IPS-18c (cell line): Measurements from ENCODE around the gene PLA2G6.

ENCODE experiments used
- H3K4me3 ChIP-seq: 2 replicates; pipeline ENCODE4 v1.7.0; 2013; ENCODE audit warnings: low read depth, mild to moderate bottlenecking, low read length, moderate library complexity; ENCODE audit not compliant: insufficient read depth
- H3K9me3 ChIP-seq: one replicate; pipeline ENCODE4 v1.6.1; 2013; ENCODE audit warnings: mild to moderate bottlenecking, low read length, moderate library complexity; ENCODE audit not compliant: control insufficient read depth, insufficient read depth

The PLA2G6 gene

DNA sequence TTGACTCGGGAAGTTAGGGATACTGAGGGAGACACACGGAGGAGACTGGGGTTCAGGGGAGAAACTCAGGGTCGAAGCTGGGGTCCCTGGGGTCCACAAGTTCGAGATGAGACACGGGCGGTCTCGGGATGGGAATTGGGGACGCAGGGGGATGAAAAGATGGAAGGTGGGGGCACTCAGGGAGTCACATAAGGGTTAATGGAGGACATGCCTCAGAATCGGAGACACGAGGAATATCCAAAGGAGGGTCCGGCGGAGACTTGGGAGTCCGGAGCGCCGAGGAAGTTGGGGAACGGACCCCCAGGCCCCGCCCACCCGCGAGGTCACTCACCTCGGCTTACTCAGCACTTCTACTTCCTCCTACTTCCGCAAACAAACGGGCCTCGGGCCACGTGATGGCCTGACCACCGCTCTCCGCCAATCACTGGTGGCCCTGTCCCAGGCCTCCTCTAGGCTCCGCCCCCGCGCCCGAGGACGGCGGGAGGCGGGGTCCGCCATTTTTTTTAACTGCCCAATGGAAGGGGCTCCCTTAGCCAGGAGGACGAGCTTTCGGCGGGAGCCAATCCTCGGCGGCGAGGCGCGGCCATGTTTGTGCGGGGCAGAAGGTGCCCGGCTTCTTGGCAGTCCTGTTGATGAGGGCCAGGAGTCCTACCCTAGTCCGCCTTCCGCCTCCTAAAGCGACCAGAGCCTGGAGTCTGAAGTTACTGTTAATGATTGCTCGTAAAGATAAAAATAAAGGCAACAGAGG, at the start of gene PLA2G6:
PLA2G6 (minus strand) TSS at position 378 of the 748 bp plus-strand sequence. CDS start 12,404 bp downstream, outside the sequence.
- no peaks in the 10 kb centered on the region for H3K9me3 ChIP-seq

GRCh38 chr22:38230916-38231315, 49.3 kb upstream of the PLA2G6 start:
- no peak overlapping the region for H3K4me3 ChIP-seq
- H3K9me3 ChIP-seq = no peaks in the 10 kb centered on the region

More for the DNA sequence above, at the start of gene PLA2G6:
- H3K4me3 ChIP-seq = peak within 1 kb of the TSS; percentile 81

GRCh38 chr22:38230108-38230825, 48.6 kb upstream of the PLA2G6 start:
- no peaks in the 10 kb centered on the region for H3K9me3 ChIP-seq
- H3K4me3 ChIP-seq = no peak overlapping the region

DNA sequence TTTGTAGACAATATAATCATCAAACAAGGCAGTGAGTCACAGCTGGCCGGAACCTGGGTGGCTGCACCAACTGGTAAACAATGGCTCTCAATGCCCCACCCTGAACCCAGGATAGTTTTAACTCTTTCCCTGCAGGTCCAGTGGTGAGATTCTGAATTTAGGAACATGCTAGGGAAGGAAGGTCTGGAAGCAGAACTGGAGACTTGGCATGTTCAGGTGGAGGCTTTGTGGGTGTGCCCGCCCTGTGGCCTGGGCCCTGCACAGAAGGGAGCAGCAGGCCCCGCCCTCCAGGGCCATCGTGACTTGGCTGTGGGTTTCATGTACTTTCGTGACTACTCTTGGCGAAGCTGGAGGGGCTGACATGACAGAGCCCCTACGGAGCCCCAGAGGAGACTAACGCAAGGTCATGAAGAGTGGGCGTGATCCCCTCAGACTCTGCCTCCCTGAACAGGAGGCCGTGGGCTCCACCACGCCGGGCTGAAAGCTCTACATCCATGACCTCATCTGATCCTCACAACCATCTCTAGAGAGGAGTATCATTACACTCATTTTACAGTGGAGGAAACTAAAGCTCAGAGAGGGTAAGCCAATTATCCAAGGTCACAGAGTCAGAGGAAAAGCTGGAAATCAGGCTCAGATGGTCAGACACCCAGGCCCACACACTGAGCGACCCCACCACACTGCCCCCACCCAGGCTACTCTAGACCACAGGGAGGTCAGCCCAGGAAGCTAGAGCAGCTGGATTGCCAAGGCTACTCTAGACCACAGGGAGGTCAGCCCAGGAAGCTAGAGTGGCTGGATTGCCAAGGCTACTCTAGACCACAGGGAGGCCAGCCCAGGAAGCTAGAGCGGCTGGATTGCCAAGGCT, 47.5 kb upstream of the PLA2G6 start:
- H3K9me3 ChIP-seq = no peaks in the 10 kb centered on the region

GRCh38 chr22:38228326-38228872, 46.8 kb upstream of the PLA2G6 start:
- H3K9me3 ChIP-seq = no peaks in the 10 kb centered on the region
- H3K4me3 ChIP-seq = no peak overlapping the region

More for the DNA sequence above, 47.5 kb upstream of the PLA2G6 start:
- H3K4me3 ChIP-seq = no peak overlapping the region

DNA sequence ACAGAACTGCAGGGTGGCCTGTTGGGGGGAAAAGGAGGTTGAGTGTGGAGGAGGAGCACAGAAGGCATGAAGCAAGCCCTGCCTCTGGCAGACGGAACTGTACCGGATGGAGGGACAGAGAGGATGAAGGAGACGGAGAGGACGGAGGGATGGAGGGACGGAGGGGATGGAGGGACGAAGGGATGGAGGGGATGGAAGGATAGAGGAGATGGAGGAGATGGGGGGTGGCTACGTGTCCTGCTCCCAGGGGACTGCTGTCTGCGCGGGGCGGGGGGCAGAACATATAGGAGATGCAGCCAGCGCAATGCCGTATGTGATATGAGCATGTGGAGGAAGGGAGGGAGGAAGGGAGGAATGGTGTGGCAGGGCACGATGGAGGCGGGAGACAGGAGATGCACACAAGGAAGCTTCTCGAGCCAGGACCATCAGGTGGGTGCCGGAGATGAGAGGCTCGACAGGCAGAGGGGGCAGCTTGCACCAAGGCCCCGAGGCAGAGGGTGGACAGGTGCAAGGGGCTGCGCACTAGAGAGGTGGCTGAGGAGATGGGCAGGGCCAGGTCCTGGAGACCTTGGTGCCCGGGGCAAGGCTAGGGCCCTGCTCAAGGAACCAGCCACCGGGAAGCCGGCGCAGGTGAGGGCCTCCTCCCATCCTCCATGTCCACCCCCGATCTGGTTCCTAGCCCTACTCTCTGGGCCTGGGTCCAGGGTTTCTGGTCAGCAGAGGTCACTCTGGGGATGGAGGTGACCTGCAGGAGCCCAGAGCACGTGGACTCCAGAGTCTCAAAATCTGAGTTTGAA, 45.4 kb upstream of the PLA2G6 start:
- H3K4me3 ChIP-seq = no peak overlapping the region
- H3K9me3 ChIP-seq = no peaks in the 10 kb centered on the region

GRCh38 chr22:38223289-38223960, 41.8 kb upstream of the PLA2G6 start:
- H3K4me3 ChIP-seq = no peak overlapping the region

GRCh38 chr22:38222797-38223119, 41.1 kb upstream of the PLA2G6 start:
- Histone ChIP-seq H3K4me3 (no peak overlapping the region), H3K9me3 (no peaks in the 10 kb centered on the region)

More at GRCh38 chr22:38223289-38223960, 41.8 kb upstream of the PLA2G6 start:
- no peaks in the 10 kb centered on the region for H3K9me3 ChIP-seq

- Histone ChIP-seq H3K9me3 (no peaks in the 10 kb centered on the region), H3K4me3 (no peak overlapping the region)
Observed at GRCh38 chr22:38221908-38222796, 40.5 kb upstream of the PLA2G6 start.

DNA sequence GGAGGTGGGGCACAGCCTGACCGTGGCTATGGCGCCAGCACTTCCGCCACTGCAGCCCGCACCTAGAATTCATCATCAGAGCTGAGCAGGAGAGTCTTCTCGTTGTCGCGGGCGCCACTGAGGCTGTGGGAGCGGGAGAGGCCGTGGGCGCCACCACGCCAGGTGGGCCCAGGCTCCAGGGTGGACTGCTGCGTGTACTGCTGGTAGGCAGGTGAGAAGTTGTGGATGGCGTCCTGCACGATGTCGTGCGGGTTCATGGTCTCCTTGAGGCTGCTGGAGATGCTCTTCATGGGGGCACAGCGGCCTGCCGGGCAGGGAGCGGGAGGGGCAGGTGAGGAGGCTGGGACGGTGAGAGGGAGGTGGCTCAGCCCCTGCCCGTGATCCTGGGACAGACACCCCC, 39.8 kb upstream of the PLA2G6 start:
- no peak overlapping the region; the same call in 1 of the 2 replicates for H3K4me3 ChIP-seq

GRCh38 chr22:38220653-38221386, 39.2 kb upstream of the PLA2G6 start:
- H3K4me3 ChIP-seq = no peak overlapping the region

More for the DNA sequence above, 39.8 kb upstream of the PLA2G6 start:
- no peaks in the 10 kb centered on the region for H3K9me3 ChIP-seq

DNA sequence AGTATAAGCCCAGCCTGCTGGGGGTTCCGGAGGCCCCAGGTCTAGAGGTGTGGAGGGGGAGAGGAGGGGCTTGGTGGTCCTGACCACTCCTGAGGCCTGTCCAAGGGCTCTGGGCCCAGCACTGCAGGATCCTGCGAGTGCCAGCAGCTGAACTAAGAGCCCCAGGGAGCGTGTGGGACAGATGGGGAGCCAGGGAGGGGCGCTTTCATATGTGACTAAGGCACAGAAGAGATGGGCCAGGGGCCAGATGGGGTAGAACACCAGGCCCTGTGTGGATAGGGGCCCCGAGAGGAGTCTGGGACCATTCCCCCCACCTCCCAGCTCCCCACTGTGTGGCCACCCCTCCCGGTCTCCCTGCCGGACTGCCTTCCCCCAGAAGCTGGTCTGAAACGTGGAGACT, 38.5 kb upstream of the PLA2G6 start:
- Histone ChIP-seq H3K9me3 (no peaks in the 10 kb centered on the region), H3K4me3 (no peak overlapping the region)

More at GRCh38 chr22:38220653-38221386, 39.2 kb upstream of the PLA2G6 start:
- H3K9me3 ChIP-seq = no peaks in the 10 kb centered on the region

GRCh38 chr22:38219632-38220031, 38.0 kb upstream of the PLA2G6 start:
- H3K9me3 ChIP-seq = no peaks in the 10 kb centered on the region
- H3K4me3 ChIP-seq = no peak overlapping the region

- Histone ChIP-seq H3K4me3 (no peak overlapping the region), H3K9me3 (no peaks in the 10 kb centered on the region)
Observed at GRCh38 chr22:38218661-38219622, 37.3 kb upstream of the PLA2G6 start.
